Caco-2 (cell line): ENCODE measurements around the gene PARD3. TPM values are rescaled to one million over a fixed set of nuclear protein-coding genes. Genes with fewer than 3 reads are reported as not detected.

Source experiments
- BruUV-seq: library from RNA; stranded (reverse); fragments of 400-500 nt; replicated peaks from 2 replicates; lab custom pipeline; 2021; lab: Mats Ljungman, UMichigan
- CTCF ChIA-PET: fragments of 300-600 bp; sonication (Branson Sonifier 250); formaldehyde crosslinking; loops from one replicate; lab custom pipeline; 2022; ENCODE audit warnings: antibody characterized with exemption; lab: Charles Lee
- POLR2A ChIA-PET: fragments of 300-600 bp; sonication (Branson Sonifier 250); formaldehyde crosslinking; loops from one replicate; lab custom pipeline; 2022; ENCODE audit warnings: antibody characterized with exemption; lab: Charles Lee
- DNase-seq, 2 experiments: peaks; one replicate each; pipeline versions ENCODE4 v3.0.0 to v3.0.0-alpha.2; 2020 to 2022
- H3K27me3 ChIP-seq: replicated peaks from 2 replicates; pipeline ENCODE4 v1.6.0; 2011; ENCODE audit warnings: low read length; ENCODE audit not compliant: control insufficient read depth, insufficient read depth
- H3K36me3 ChIP-seq: 2 replicates; pipeline ENCODE4 v1.5.1; 2011; ENCODE audit warnings: low read length; ENCODE audit not compliant: control insufficient read depth, insufficient read depth
- H3K4me1 ChIP-seq: fragments of 250-450 bp; sonication (Bioruptor Pico); 2 replicates; pipeline ENCODE4 v1.5.1; 2020; ENCODE audit warnings: mild to moderate bottlenecking
- H3K4me3 ChIP-seq: 2 replicates; pipeline ENCODE4 v1.5.1; 2011; ENCODE audit warnings: low read depth, mild to moderate bottlenecking, control low read depth, low read length
- H3K9me3 ChIP-seq: fragments of 250-450 bp; sonication (Bioruptor Pico); 2 replicates; pipeline ENCODE4 v1.5.1; 2020; ENCODE audit warnings: mild to moderate bottlenecking, moderate library complexity
- H3K27ac Mint-ChIP-seq: one replicate; pipeline ENCODE4 v1.8.0; 2022; ENCODE audit warnings: mixed read lengths; ENCODE audit not compliant: unreplicated experiment
- H3K27me3 Mint-ChIP-seq: one replicate; pipeline ENCODE4 v1.8.0; 2022; ENCODE audit warnings: mixed read lengths; ENCODE audit not compliant: insufficient read depth, unreplicated experiment
- H3K36me3 Mint-ChIP-seq: one replicate; pipeline ENCODE4 v1.8.0; 2022; ENCODE audit warnings: mild to moderate bottlenecking, mixed read lengths; ENCODE audit not compliant: insufficient read depth, unreplicated experiment
- H3K4me1 Mint-ChIP-seq: one replicate; pipeline ENCODE4 v1.8.0; 2022; ENCODE audit warnings: low read depth, mixed read lengths; ENCODE audit not compliant: unreplicated experiment
- H3K4me3 Mint-ChIP-seq: one replicate; pipeline ENCODE4 v1.8.0; 2022; ENCODE audit warnings: mild to moderate bottlenecking, moderate library complexity, mixed read lengths; ENCODE audit not compliant: unreplicated experiment
- H3K9me3 Mint-ChIP-seq: one replicate; pipeline ENCODE4 v1.8.0; 2022; ENCODE audit warnings: mixed read lengths; ENCODE audit not compliant: unreplicated experiment
- CTCF ChIP-seq, 2 experiments: fragments of 200-600 bp in 1 of 2; IDR thresholded peaks; 1 replicate in 1 of 2; 2 replicates in 1 of 2; pipeline versions ENCODE4 v1.5.1 to v1.8.0; 2011 to 2022; ENCODE audit warnings: antibody characterized with exemption in 1 of 2, control low read depth in 1 of 2, inconsistent platforms in 1 of 2, low read depth in 1 of 2, low read length in 1 of 2, mild to moderate bottlenecking in 1 of 2, moderate library complexity in 1 of 2; ENCODE audit not compliant: insufficient read depth in 1 of 2, severe bottlenecking in 1 of 2, unreplicated experiment in 1 of 2
- intact Hi-C: fragments of 100-400 bp; cut with micrococcal nuclease; formaldehyde crosslinking; loops from one replicate; pipeline ENCODE4 v1.10.0; 2022; ENCODE audit not compliant: unreplicated experiment
- total RNA-seq: library from RNA; stranded (reverse); gene quantifications from 2 replicates; pipeline ENCODE4 v1.2.3, GENCODE V29; 2022

Gene PARD3
- total RNA-seq, 1 experiment from 2014 or later: 80.7 TPM

GRCh38 chr10:34809796-34810195, 5.3 kb downstream of the PARD3 start:
- no peaks in the 10 kb centered on the region for H3K27me3 ChIP-seq
- peaks cover 44% of the 10 kb centered on the region for H3K4me1 Mint-ChIP-seq
- H3K27ac Mint-ChIP-seq: no peak overlapping the region
- no peaks in the 10 kb centered on the region for H3K9me3 Mint-ChIP-seq
- DNase-seq: no peak
- H3K9me3 ChIP-seq: no peaks in the 10 kb centered on the region
- ChIA-PET POLR2A (no interaction called here), CTCF (no interaction called here)
- no peak overlapping the region for H3K4me3 Mint-ChIP-seq
- H3K4me3 ChIP-seq: no peak overlapping the region
- BruUV-seq: no TSS peak
- no peak for TF ChIP-seq CTCF (IDR thresholded peaks at IDR 0.05; ENCODE audit: insufficient read depth in 1 of 2, low read depth in 1 of 2, low read length in 1 of 2, severe bottlenecking in 1 of 2, unreplicated experiment in 1 of 2)
- no peaks in the 10 kb centered on the region for H3K27me3 Mint-ChIP-seq
- H3K4me1 ChIP-seq: peaks cover 8% of the 10 kb centered on the region; the same call in 1 of the 2 replicates
- intact Hi-C loops: no loop called here
- no peaks in the 10 kb centered on the region for H3K36me3 ChIP-seq
- no peaks in the 10 kb centered on the region for H3K36me3 Mint-ChIP-seq

GRCh38 chr10:34808801-34809745, 6.0 kb downstream of the PARD3 start:
- Mint-ChIP-seq H3K9me3 (no peaks in the 10 kb centered on the region), H3K4me1 (peaks cover 44% of the 10 kb centered on the region), H3K36me3 (no peaks in the 10 kb centered on the region), H3K4me3 (no peak overlapping the region), H3K27me3 (no peaks in the 10 kb centered on the region), H3K27ac (no peak overlapping the region)
- ChIA-PET CTCF (interaction anchor here (0.6 kb wide), 1 partner anchor 120 kb away, joined by 3 read pairs; no protein-coding TSS in a partner anchor), POLR2A (no interaction called here)
- DNase-seq: no peak
- H3K4me3 ChIP-seq: no peak overlapping the region
- no peaks in the 10 kb centered on the region for H3K9me3 ChIP-seq
- H3K27me3 ChIP-seq: no peaks in the 10 kb centered on the region
- no TSS peak for BruUV-seq
- TF ChIP-seq CTCF (IDR thresholded peaks at IDR 0.05; ENCODE audit: insufficient read depth in 1 of 2, low read depth in 1 of 2, low read length in 1 of 2, severe bottlenecking in 1 of 2, unreplicated experiment in 1 of 2): no peak
- H3K36me3 ChIP-seq: no peaks in the 10 kb centered on the region
- intact Hi-C loops: no loop called here
- H3K4me1 ChIP-seq: peaks cover 8% of the 10 kb centered on the region; the same call in 1 of the 2 replicates

GRCh38 chr10:34808336-34808735, 6.8 kb downstream of the PARD3 start:
- Mint-ChIP-seq H3K4me3 (no peak overlapping the region), H3K9me3 (no peaks in the 10 kb centered on the region), H3K36me3 (no peaks in the 10 kb centered on the region), H3K27ac (no peak overlapping the region), H3K4me1 (peaks cover 40% of the 10 kb centered on the region), H3K27me3 (no peaks in the 10 kb centered on the region)
- TF ChIP-seq CTCF (IDR thresholded peaks at IDR 0.05; ENCODE audit: insufficient read depth in 1 of 2, low read depth in 1 of 2, low read length in 1 of 2, severe bottlenecking in 1 of 2, unreplicated experiment in 1 of 2): no peak
- intact Hi-C loops: no loop called here
- CTCF ChIA-PET: no interaction called here
- Histone ChIP-seq H3K27me3 (no peaks in the 10 kb centered on the region), H3K9me3 (no peaks in the 10 kb centered on the region), H3K36me3 (no peaks in the 10 kb centered on the region), H3K4me1 (peaks cover 4% of the 10 kb centered on the region; the same call in 1 of the 2 replicates), H3K4me3 (no peak overlapping the region)
- DNase-seq: no peak
- POLR2A ChIA-PET: no interaction called here
- BruUV-seq: no TSS peak
